ENCODE measurements around the gene C20orf202.
"Not testable (repeated sequence)": the region's sequence is repeated elsewhere in the genome, so short reads cannot be mapped to it uniquely, and the experiment has no call there.

C20orf202 gene

DNA sequence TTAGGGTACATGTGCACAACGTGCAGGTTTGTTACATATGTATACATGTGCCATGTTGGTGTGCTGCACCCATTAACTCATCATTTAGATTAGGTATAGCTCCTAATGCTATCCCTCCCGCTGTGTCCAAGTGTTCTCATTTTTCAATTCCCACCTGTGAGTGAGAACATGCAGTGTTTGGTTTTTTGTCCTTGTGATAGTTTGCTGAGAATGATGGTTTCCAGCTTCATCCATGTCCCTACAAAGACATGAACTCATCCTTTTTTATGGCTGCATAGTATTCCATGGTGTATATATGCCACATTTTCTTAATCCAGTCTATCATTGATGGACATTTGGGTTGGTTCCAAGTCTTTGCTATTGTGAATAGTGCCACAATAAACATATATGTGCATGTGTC lies 47.0 kb downstream of the C20orf202 start:
- not testable (repeated sequence) for DNase-seq

- no peak for DNase-seq
These were observed 49.2 kb downstream of the C20orf202 start for GRCh38 chr20:1252416-1252815.

- no peak for DNase-seq
These were observed 51.0 kb downstream of the C20orf202 start for GRCh38 chr20:1254254-1254653.

- DNase-seq: no peak
These were observed 52.4 kb downstream of the C20orf202 start for GRCh38 chr20:1255675-1256074.
